Endothelial cell (in vitro differentiated cells): ENCODE measurements around the gene RCOR3. TPM values are rescaled to one million over a fixed set of nuclear protein-coding genes. Genes with fewer than 3 reads are reported as not detected.

Experiments
- DNase-seq: peaks from one replicate; pipeline ENCODE4 v3.0.0; 2021; ENCODE audit warnings: low spot score
- H3K27ac Mint-ChIP-seq: one replicate; pipeline ENCODE4 v1.8.0; 2021; ENCODE audit warnings: mixed read lengths, inconsistent platforms; ENCODE audit not compliant: unreplicated experiment
- H3K27me3 Mint-ChIP-seq: one replicate; pipeline ENCODE4 v1.8.0; 2021; ENCODE audit warnings: mild to moderate bottlenecking, moderate library complexity, mixed read lengths, inconsistent platforms; ENCODE audit not compliant: unreplicated experiment
- H3K36me3 Mint-ChIP-seq: one replicate; pipeline ENCODE4 v1.8.0; 2021; ENCODE audit warnings: mild to moderate bottlenecking, low read depth, mixed read lengths, inconsistent platforms; ENCODE audit not compliant: unreplicated experiment
- H3K4me1 Mint-ChIP-seq: one replicate; pipeline ENCODE4 v1.8.0; 2021; ENCODE audit warnings: mild to moderate bottlenecking, mixed read lengths, inconsistent platforms; ENCODE audit not compliant: unreplicated experiment
- H3K4me3 Mint-ChIP-seq: one replicate; pipeline ENCODE4 v1.8.0; 2021; ENCODE audit warnings: mild to moderate bottlenecking, mixed read lengths, inconsistent platforms; ENCODE audit not compliant: unreplicated experiment
- H3K9me3 Mint-ChIP-seq: one replicate; pipeline ENCODE4 v1.8.0; 2021; ENCODE audit warnings: mixed read lengths, inconsistent platforms; ENCODE audit not compliant: unreplicated experiment
- CTCF ChIP-seq: fragments of 200-600 bp; sonication (generic); IDR thresholded peaks from one replicate; pipeline ENCODE4 v1.5.0; 2021; ENCODE audit warnings: antibody characterized with exemption; ENCODE audit not compliant: unreplicated experiment
- total RNA-seq: library from RNA; stranded (reverse); fragmentation: NEBNext Ultra II Directional; extraction: Animal tissue kit (Norgen Biotek cat#: 25700); gene quantifications from one replicate; pipeline ENCODE4 v1.2.1, GENCODE V29; 2021; ENCODE audit not compliant: unreplicated experiment

The RCOR3 gene
- total RNA-seq, 1 donor from 2014 or later = 39.6 TPM

GRCh38 chr1:211338224-211338620 lies 79.1 kb downstream of the RCOR3 start:
- Mint-ChIP-seq H3K9me3 (no peaks in the 10 kb centered on the region), H3K36me3 (no peaks in the 10 kb centered on the region), H3K27ac (no peak overlapping the region), H3K27me3 (peaks cover 1% of the 10 kb centered on the region), H3K4me1 (peaks cover 38% of the 10 kb centered on the region), H3K4me3 (no peak overlapping the region)
- DNase-seq = no peak
- TF ChIP-seq CTCF = no peak

GRCh38 chr1:211339631-211340041 lies 80.5 kb downstream of the RCOR3 start:
- peaks cover 4% of the 10 kb centered on the region for H3K27me3 Mint-ChIP-seq
- no peak overlapping the region for H3K4me3 Mint-ChIP-seq
- no peak for TF ChIP-seq CTCF
- no peaks in the 10 kb centered on the region for H3K36me3 Mint-ChIP-seq
- peaks cover 45% of the 10 kb centered on the region for H3K4me1 Mint-ChIP-seq
- H3K27ac Mint-ChIP-seq = no peak overlapping the region
- DNase-seq = no peak
- H3K9me3 Mint-ChIP-seq = no peaks in the 10 kb centered on the region

GRCh38 chr1:211340622-211341507 lies 81.7 kb downstream of the RCOR3 start:
- Mint-ChIP-seq H3K36me3 (no peaks in the 10 kb centered on the region), H3K27me3 (peaks cover 6% of the 10 kb centered on the region), H3K9me3 (no peaks in the 10 kb centered on the region), H3K4me1 (peaks cover 33% of the 10 kb centered on the region), H3K4me3 (no peak overlapping the region), H3K27ac (no peak overlapping the region)
- TF ChIP-seq CTCF = no peak
- DNase-seq = no peak

- no peak for TF ChIP-seq CTCF
- Mint-ChIP-seq H3K27ac (no peak overlapping the region), H3K4me1 (peaks cover 22% of the 10 kb centered on the region), H3K27me3 (peaks cover 6% of the 10 kb centered on the region), H3K9me3 (no peaks in the 10 kb centered on the region), H3K36me3 (no peaks in the 10 kb centered on the region), H3K4me3 (no peak overlapping the region)
- no peak for DNase-seq
These were observed 82.8 kb downstream of the RCOR3 start for GRCh38 chr1:211341999-211342398.

GRCh38 chr1:211343607-211344006 lies 84.4 kb downstream of the RCOR3 start:
- no peak for TF ChIP-seq CTCF
- no peaks in the 10 kb centered on the region for H3K9me3 Mint-ChIP-seq
- H3K27ac Mint-ChIP-seq = no peak overlapping the region
- no peaks in the 10 kb centered on the region for H3K36me3 Mint-ChIP-seq
- DNase-seq = no peak
- H3K4me1 Mint-ChIP-seq = peaks cover 12% of the 10 kb centered on the region
- peaks cover 6% of the 10 kb centered on the region for H3K27me3 Mint-ChIP-seq
- no peak overlapping the region for H3K4me3 Mint-ChIP-seq
